Posterior cingulate gyrus (tissue), 11 donors: Measurements from ENCODE around the gene SIGLEC15.
"Not testable (repeated sequence)": the region's sequence is repeated elsewhere in the genome, so short reads cannot be mapped to it uniquely, and the experiment has no call there.

ENCODE experiments used
- DNase-seq, 10 donors: peaks; one replicate each; pipeline versions ENCODE4 v3.0.0 to v3.0.0-alpha.2; 2020 to 2021; ENCODE audit warnings: mixed read lengths in 3 of 10
- intact Hi-C: fragments of 100-400 bp; cut with DNase I; formaldehyde crosslinking; loops from one replicate; pipeline ENCODE4 v1.15.1; 2023

Gene SIGLEC15

DNA sequence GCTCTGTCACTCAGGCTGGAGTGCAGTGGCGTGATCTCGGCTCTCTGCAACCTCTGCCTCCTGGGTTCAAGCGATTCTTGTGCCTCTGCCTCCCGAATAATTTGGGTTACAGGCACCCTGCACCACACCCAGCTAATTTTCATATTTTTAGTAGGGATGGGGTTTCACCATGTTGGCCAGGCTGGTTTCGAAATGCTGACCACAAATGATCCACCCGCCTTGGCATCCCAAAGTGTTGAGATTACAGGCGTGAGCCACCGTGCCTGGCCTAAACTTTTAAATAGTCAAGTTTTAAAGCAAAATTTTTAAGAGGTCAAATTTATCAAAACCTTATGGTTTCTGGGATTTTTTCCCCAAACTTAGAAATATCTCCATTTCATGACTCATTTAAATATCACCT, 6.7 kb upstream of the SIGLEC15 start:
- DNase-seq, intact Hi-C loops: not testable (repeated sequence)

- no peak for DNase-seq
- intact Hi-C loops, result no loop called here
Measured at GRCh38 chr18:45820106-45820745, 5.2 kb upstream of the SIGLEC15 start.

- intact Hi-C loops, result no loop called here
Measured at GRCh38 chr18:45821026-45821425, 4.4 kb upstream of the SIGLEC15 start.

DNA sequence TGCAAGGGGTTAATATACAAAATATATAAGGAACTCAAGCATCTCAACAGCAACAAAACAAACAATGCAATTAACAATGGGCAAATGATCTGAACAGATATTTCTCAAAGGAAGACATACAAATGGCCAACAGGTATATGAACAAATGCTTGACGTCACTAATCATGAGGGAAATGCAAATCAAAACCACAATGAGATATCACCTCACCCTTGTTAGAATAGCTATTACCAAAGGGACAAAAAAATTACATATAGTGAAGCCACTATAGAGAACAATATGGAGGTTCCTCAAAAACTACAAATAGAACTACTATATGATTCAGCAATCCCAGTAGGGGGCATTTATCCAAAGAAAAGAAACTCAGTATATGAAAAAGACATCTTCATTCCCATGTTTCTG, 3.8 kb upstream of the SIGLEC15 start:
- intact Hi-C loops, result no loop called here
- DNase-seq, result no peak

More at GRCh38 chr18:45821026-45821425, 4.4 kb upstream of the SIGLEC15 start:
- no peak for DNase-seq

- intact Hi-C loops, result no loop called here
- no peak for DNase-seq
Measured at GRCh38 chr18:45826084-45826483, 609 bp downstream of the SIGLEC15 start.

DNA sequence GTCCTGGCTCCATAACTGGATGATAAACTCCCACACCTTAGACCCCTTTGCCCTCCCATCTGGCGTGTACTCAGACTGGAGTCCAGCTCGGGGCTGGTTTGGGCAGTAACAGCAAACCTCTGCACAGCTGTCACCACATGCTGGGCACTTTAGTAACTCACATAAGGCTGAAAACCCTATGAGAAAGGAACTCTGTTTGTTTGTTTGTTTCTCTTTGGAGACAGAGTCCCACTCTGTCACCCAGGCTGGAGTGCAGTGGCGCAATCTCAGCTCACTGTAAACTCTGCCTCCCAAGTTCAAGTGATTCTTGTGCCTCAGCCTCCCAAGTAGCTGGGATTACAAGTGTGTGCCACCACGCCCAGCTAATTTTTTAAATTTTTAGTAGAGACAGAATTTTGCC, 1.2 kb downstream of the SIGLEC15 start:
- intact Hi-C loops, DNase-seq: not testable (repeated sequence)

DNA sequence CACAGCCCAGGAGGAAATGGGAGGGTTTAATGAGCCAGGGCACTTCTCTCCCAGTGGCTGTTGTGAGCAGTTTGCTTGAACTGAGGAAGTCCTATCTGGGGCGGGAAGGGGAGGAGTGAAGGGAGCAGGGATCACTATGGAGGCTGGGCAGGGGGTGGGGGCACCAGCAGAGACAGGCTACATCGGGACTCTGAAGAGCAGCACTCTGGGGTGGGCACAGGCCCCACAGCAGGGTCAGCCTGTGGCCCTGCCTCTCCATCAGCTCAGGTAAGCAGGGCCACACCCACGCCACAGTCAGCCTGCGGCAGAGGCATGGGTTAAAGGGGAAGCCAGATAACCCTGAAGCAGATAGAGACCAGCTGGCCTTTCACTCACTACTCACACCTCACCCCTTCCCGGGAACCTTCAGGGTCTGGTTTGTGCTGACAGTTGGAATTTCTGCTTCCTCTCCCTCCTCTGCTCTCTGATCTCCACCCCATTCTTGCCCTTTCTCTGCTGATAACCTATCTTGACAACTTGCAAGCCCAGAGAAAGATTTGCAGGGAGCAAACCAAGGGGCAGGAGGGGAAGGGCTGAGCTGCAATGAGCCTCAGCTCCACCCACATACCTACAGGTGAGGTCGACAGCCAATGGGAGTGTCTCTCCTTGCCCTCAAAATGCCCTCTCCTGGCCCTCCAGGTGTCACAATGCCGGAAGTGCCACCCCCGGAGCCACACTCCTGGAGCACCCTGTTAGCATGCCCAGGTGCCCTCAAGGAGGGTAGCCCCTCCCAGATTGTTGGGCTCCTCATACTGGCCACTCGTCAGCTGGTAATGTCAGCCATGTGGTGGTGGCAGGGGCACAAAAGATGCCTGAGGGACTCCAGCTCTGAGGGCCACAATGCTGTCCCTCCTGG, 3.7 kb downstream of the SIGLEC15 start:
- intact Hi-C loops, result no loop called here
- DNase-seq, result peak in 1 of 10 donors; percentile 75

- intact Hi-C loops, result no loop called here
- no peak for DNase-seq
Measured at GRCh38 chr18:45829855-45830254, 4.4 kb downstream of the SIGLEC15 start.

DNA sequence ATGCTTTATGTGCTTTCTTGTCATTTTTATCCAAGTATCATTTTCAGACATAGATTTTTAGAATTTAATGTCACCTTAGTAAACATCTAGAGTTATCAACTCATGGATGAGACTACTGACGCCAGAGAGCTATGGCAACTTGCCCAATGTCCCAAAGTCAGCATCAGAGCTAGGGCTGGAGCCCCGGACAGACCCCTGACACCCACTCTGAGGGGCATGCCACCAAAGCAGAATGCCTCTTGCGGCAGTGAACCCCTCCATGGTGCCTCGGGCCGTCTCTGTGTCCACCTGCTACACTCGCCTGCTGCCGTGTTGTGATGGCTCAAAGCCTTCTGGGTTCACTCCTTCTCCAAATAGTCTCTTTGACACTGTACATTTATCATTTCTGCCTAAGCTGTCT, 5.4 kb downstream of the SIGLEC15 start:
- intact Hi-C loops, result no loop called here
- peak in 1 of 10 donors; percentile 67 for DNase-seq

DNA sequence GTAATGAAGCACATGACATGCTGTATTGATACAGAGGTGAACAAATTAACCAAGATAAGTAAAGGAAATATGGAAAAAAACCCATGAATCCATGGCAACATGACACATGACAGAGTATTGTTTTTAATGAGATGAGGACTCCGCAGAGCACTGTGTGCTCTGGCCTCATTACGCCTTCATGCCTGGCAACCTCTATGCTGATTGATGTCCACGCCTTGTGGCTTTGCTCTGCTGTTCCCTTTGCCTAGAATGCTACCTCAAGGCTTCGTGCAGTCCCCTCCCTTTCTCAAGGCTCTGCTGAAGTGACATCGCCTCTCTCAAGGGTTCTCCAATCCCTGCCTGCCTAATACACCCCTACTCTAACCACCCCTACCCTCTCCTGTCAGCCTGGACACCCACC, 8.4 kb downstream of the SIGLEC15 start:
- DNase-seq, result no peak
- intact Hi-C loops, result no loop called here

GRCh38 chr18:45834306-45834705, 8.8 kb downstream of the SIGLEC15 start:
- peak in 1 of 10 donors; percentile 18 for DNase-seq
- intact Hi-C loops, result no loop called here

DNA sequence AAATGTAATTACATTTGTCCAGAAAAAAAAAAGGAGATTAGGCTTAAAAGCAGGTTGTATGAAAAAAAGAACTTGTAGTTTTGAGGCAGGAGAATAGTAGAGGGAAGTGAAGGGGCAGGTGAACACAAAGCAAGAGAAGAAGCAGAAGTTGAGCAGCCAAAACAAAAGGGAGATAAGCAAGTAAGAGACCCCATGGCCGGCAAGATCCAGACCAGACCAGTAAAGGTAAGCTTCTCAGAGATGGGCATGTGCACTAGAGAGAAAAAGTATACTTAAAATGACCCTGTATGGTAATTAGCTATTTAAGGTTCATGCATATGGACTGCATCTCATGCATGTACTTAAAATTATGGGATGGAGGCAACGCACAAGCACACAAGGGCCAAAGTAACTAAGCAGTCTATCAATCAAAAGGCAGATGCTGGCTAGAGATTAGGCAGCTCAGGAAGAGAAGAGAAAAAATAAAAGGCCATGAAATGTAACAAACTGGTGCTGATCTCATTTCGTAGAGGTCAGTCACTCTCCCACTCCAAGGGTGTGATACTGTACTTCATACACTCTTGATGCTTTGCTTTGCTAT, 9.7 kb downstream of the SIGLEC15 start:
- intact Hi-C loops, result no loop called here
- DNase-seq, result no peak

DNA sequence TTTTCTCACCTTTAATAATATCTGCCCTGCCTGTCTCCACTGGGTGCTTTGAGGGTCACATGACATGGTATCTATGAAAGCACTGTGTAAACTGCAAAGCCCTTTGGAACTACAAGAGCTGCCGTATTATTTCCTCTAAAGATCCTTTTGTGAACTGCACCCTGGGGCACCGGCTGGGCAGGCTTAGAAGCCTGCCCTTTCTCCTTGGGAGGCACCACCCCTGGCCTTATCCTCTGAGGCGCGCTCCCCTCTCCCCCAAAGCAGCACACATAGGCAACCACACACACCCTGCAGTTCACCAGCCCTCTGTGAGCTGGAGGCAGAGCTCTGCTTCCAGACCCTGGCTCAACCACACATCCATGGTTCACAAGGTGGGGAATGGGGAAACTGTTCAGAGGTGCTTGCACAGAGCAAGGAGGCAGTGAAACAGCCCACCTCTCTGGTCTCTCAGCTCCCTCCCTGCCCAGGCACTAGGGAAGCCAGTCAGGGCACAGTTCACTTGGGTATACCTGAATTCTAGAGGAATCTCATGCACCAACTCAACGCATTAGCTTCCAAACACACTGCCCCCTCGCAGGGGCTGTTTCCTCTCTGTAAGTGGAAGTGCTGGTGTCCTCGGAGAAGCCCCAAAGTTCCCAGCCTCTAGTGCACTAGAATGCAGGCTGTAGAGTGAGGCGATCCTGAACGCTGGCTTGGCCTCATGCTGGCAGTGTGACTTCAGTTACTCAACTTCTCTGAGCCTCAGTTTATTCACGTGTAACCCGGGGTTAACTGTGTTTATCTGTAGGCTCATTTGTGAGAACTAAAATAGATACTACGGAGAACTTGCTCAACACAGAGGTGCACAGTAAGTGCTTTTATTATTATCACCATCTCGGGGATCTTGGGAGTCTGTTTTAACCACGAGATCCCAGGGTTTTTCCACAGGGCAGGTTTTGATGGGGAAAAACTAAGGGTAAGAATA, 11.0 kb downstream of the SIGLEC15 start:
- peak in 2 of 10 donors; percentile 12 to 66 for DNase-seq
- intact Hi-C loops, result no loop called here

GRCh38 chr18:45837283-45838070, 12.0 kb downstream of the SIGLEC15 start:
- peak in 4 of 10 donors; percentile 26 to 82 (median 66) for DNase-seq

GRCh38 chr18:45838302-45839070, 13.0 kb downstream of the SIGLEC15 start:
- peak in 4 of 10 donors; percentile 37 to 88 (median 76) for DNase-seq
- intact Hi-C loops, result no loop called here

More at GRCh38 chr18:45837283-45838070, 12.0 kb downstream of the SIGLEC15 start:
- intact Hi-C loops, result no loop called here

- intact Hi-C loops, result no loop called here
- peak in 1 of 10 donors; percentile 59 for DNase-seq
Measured at GRCh38 chr18:45839414-45840395, 14.2 kb downstream of the SIGLEC15 start.

GRCh38 chr18:45841060-45841764, 15.7 kb downstream of the SIGLEC15 start:
- peak in 3 of 10 donors; percentile 60 to 70 (median 69) for DNase-seq
- intact Hi-C loops, result no loop called here
